Upper lobe of right lung (tissue), 1 donor: Measurements from ENCODE around the gene PTGR2. TPM values are rescaled to one million over a fixed set of nuclear protein-coding genes. Genes with fewer than 3 reads are reported as not detected.

Experiments used
- ATAC-seq: fragments of 200-7000 bp; cut with Tn5 transposase; one replicate; pipeline ENCODE4 v1.9.1; 2020; ENCODE audit warnings: mild to moderate bottlenecking, moderate library complexity
- DNase-seq: peaks from one replicate; pipeline ENCODE4 v3.0.0-alpha.2; 2020
- H3K27ac ChIP-seq: fragments of 200-600 bp; one replicate; pipeline ENCODE4 v1.8.0; 2022
- H3K27me3 ChIP-seq: fragments of 200-600 bp; one replicate; pipeline ENCODE4 v1.8.0; 2022; ENCODE audit warnings: mild to moderate bottlenecking
- H3K36me3 ChIP-seq: fragments of 200-600 bp; one replicate; pipeline ENCODE4 v1.8.0; 2022
- H3K4me1 ChIP-seq: fragments of 200-600 bp; one replicate; pipeline ENCODE4 v1.8.0; 2022
- H3K4me3 ChIP-seq: fragments of 200-600 bp; one replicate; pipeline ENCODE4 v1.8.0; 2022; ENCODE audit warnings: mild to moderate bottlenecking
- H3K9me3 ChIP-seq: fragments of 200-600 bp; one replicate; pipeline ENCODE4 v1.8.0; 2022
- intact Hi-C: fragments of 100-400 bp; cut with DNase I; formaldehyde crosslinking; loops from one replicate; pipeline ENCODE4 v1.11.0; 2022
- long read RNA-seq: library from polyadenylated mRNA; unstranded; transcript quantifications from one replicate; pipeline ENCODE4 v2.0.0, GENCODE V29; 2021
- total RNA-seq: library from RNA; stranded (reverse); fragmentation: NEBNext Ultra II Directional; extraction: Animal tissue kit (Norgen Biotek cat#: 25700); gene quantifications from one replicate; pipeline ENCODE4 v1.2.1, GENCODE V29; 2021
- TF ChIP-seq, protein P1 (sequence below): fragments of 200-600 bp; IDR thresholded peaks from one replicate; pipeline ENCODE4 v1.8.0; 2022; ENCODE audit warnings: antibody characterized with exemption
- donor health status: DM: no; HTN: yes; CAD: no; lungs with severe emphysema.

The PTGR2 gene
- total RNA-seq: 12.9 TPM
- long read RNA-seq, transcript PTGR2-204 (10 exons, 2,543 nt): major isoform, 5 of 10 reads
- long read RNA-seq, partial matches to known transcripts: 0 of 10 reads
- long read RNA-seq, other reads (novel, unspliced or antisense): 1 of 10 reads

DNA sequence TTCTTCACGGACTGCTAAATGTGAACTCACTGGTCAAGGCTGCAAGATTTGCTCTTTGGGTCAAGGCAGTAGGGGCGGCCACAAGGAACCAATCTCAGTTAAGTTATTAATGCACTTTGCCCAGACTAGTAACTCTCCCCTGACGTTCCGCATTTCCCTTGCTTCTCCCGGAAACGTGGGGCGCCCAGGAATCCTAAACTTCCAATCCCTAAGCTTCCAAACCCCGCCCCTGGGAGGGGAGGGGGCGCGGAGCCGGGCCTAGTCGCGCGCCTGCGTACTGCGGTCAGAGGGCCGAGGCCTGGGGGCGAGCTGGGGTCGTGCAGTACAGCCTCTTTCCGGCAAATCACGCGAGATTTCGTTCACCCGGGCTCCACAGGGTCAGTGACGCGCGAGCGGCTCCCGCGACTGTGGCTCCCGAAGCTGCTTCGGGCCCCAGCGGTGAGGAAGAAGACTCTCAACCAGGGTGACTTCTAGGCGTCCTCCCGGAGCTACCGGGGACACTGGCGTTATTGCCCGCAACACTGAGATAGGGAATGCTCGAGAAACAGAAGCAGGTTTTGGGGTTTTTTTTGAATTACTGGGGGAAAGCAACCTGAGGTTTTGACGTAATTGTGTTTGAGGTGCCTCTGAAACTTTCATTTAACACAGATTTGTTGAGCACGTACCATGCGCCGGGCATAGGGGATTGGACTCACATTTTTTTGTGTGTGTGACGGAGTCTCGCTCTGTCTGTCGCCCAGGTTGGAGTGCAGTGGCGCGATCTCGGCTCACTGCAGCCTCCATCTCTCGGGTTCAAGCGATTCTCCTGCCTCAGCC, at the start of gene PTGR2:
TSS of gene PTGR2 (plus strand) at position 265 of the 816 bp plus-strand sequence. CDS start 7,032 bp downstream, outside the sequence.
- ATAC-seq: peak; percentile 98
- intact Hi-C loops: no loop called here
- Histone ChIP-seq H3K9me3 (no peaks in the 10 kb centered on the region), H3K36me3 (no peaks in the 10 kb centered on the region), H3K27ac (peak within 1 kb of the TSS; percentile 93), H3K27me3 (no peaks in the 10 kb centered on the region), H3K4me1 (no peaks in the 10 kb centered on the region), H3K4me3 (peak within 1 kb of the TSS; percentile 63)
- TF ChIP-seq, protein P1, sequence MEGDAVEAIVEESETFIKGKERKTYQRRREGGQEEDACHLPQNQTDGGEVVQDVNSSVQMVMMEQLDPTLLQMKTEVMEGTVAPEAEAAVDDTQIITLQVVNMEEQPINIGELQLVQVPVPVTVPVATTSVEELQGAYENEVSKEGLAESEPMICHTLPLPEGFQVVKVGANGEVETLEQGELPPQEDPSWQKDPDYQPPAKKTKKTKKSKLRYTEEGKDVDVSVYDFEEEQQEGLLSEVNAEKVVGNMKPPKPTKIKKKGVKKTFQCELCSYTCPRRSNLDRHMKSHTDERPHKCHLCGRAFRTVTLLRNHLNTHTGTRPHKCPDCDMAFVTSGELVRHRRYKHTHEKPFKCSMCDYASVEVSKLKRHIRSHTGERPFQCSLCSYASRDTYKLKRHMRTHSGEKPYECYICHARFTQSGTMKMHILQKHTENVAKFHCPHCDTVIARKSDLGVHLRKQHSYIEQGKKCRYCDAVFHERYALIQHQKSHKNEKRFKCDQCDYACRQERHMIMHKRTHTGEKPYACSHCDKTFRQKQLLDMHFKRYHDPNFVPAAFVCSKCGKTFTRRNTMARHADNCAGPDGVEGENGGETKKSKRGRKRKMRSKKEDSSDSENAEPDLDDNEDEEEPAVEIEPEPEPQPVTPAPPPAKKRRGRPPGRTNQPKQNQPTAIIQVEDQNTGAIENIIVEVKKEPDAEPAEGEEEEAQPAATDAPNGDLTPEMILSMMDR: no peak
- peak; percentile 98 for DNase-seq

DNA sequence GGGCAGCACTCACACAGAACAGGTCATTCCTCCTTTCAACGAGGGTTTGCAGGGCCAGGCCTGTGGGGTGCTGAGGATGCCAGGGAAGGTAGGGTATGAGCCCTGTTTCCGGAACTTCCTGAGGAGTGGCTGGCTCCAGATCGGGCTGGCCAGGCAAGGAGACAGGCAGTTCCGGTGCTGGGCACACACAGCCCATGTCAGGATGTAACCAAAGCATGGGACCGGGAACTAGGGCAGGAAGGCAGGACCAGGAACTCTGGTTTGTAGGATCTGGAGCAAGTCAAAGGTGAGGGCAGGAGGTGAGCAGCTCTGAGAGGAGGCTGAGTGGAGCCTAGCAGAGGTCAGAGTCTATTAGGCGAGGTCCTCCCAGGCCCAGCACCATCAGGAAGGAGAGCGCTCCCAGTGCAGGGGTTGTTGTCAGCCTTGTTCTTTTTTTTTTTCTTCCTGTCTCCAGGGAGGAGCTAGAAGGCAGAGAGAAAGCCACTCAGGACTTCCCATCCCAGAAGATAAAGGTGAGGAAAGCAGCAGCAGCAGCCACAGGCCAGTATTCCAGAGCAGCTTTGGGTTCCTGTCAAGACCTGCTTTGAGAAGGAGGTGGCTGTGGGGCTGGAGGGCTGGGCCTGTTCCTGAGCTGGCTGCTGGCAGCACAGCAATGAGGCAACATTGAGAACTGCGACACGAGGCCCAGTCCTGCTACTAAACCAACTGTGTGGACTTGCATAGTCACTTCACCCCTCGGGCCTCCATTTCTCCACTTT, 49.0 kb upstream of the PTGR2 start:
- Histone ChIP-seq H3K27ac (peak overlapping the region; percentile 17), H3K36me3 (no peaks in the 10 kb centered on the region), H3K27me3 (no peaks in the 10 kb centered on the region), H3K4me3 (no peak overlapping the region), H3K4me1 (no peaks in the 10 kb centered on the region), H3K9me3 (no peaks in the 10 kb centered on the region)
- no peak for DNase-seq
- intact Hi-C loops: no loop called here
- ATAC-seq: peak; percentile 54
- TF ChIP-seq, protein P1: no peak

DNA sequence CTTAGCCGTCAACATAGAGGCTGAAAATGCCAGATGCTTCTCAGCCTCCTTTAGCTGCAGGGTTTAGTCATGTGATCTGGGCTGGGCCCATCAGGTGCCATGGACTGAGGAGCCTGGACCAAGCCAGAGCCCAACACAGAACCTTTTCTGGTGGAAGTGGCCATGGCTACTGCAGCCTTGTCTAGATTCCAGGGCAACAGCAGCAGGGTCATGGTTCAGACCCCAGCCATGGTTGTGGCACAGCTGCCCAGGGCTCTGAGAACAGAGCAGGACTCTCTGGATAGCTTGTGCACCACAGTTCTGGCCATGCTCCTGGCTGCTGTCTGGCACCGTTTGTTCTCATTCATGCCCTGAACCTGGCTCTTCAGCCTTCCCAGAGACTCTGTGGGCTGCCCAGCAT, 47.0 kb upstream of the PTGR2 start:
- intact Hi-C loops: no loop called here
- ATAC-seq (no peak), DNase-seq (no peak)
- Histone ChIP-seq H3K4me3 (no peak overlapping the region), H3K9me3 (no peaks in the 10 kb centered on the region), H3K27ac (no peak overlapping the region), H3K4me1 (no peaks in the 10 kb centered on the region), H3K27me3 (no peaks in the 10 kb centered on the region), H3K36me3 (no peaks in the 10 kb centered on the region)
- TF ChIP-seq, protein P1: no peak

DNA sequence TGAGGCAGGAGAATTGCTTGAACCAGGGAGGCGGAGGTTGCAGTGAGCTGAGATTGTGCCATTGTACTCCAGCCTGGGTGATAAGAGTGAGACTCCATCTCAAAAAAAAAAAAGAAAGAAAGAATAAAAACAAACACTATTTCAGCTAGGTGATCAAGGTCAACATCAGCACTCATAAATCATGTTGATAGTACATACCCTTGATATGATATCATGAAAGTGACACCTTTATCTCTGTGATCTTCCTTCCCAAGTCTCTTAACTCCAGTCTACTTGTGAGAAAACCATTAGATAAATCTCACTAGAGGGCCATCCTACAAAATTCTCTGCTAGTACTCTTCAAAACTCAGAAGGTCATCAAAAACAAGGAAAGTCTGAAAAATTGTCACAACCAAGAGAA, 44.2 kb upstream of the PTGR2 start:
- no peaks in the 10 kb centered on the region for H3K27me3 ChIP-seq
- no peak overlapping the region for H3K4me3 ChIP-seq
- TF ChIP-seq, protein P1: no peak
- no peak for ATAC-seq
- H3K27ac ChIP-seq: no peak overlapping the region
- DNase-seq: no peak
- H3K36me3 ChIP-seq: no peaks in the 10 kb centered on the region
- intact Hi-C loops: no loop called here
- no peaks in the 10 kb centered on the region for H3K9me3 ChIP-seq
- no peaks in the 10 kb centered on the region for H3K4me1 ChIP-seq

DNA sequence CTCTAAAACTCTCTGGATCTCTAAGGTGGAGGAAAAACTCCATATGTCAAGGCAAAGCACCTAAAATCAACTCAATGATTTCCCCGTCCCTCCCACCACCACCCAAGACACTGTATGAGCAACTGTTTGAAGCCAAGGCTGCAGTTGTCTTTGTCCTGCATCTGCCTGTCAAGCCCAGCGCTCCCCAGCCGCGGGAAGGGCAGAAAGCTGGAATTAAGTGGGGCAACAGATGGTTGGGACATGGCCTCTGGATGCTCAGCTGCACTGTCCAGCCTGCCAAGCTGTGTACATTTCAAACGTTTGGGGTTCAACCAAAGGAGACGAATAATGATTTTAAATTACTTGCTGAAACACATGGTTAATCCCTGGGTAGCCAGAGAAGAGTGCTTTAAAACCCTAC, 42.2 kb upstream of the PTGR2 start:
- Histone ChIP-seq H3K36me3 (no peaks in the 10 kb centered on the region), H3K27ac (no peak overlapping the region), H3K9me3 (no peaks in the 10 kb centered on the region), H3K27me3 (no peaks in the 10 kb centered on the region), H3K4me1 (no peaks in the 10 kb centered on the region), H3K4me3 (no peak overlapping the region)
- intact Hi-C loops: no loop called here
- TF ChIP-seq, protein P1: no peak
- DNase-seq (no peak), ATAC-seq (no peak)
